SK-N-SH (cell line): ENCODE data around the gene TBX20. TPM values are rescaled to one million over a fixed set of nuclear protein-coding genes. Genes with fewer than 3 reads are reported as not detected.

ENCODE experiments used
- CTCF ChIA-PET: fragments of 300-600, 350-600 bp; formaldehyde crosslinking; extraction: SDS; loops from one replicate; lab custom pipeline; 2021; lab: Yijun Ruan, JAX
- POLR2A ChIA-PET: fragments of 350-600 bp; sonication (Branson Sonifier 250); formaldehyde crosslinking; extraction: SDS; loops from one replicate; lab custom pipeline; 2020; ENCODE audit warnings: antibody characterized with exemption, inconsistent platforms; lab: Yijun Ruan, JAX
- DNase-seq: peaks from one replicate; pipeline ENCODE4 v3.0.0; 2012
- H2AFZ ChIP-seq: fragments of 200-600 bp; sonication (generic); 2 replicates; pipeline ENCODE4 v1.8.1; 2016; ENCODE audit warnings: antibody characterized with exemption, mild to moderate bottlenecking, low read depth
- H3F3A ChIP-seq: fragments of 200-600 bp; sonication (generic); replicated peaks from 2 replicates; pipeline ENCODE3; 2016; ENCODE audit warnings: antibody characterized with exemption, mild to moderate bottlenecking; ENCODE audit not compliant: insufficient read depth
- H3K27ac ChIP-seq, 2 experiments: fragments of 200-500 bp in 1 of 2; fragments of 200-600 bp in 1 of 2; sonication (Bioruptor generic) in 1 of 2; sonication (generic), shearing (Covaris generic) in 1 of 2; 2 replicates each; pipeline versions ENCODE4 v1.5.1 to v1.6.1; 2014 to 2016; ENCODE audit warnings: low read depth in 2 of 2, inconsistent platforms in 1 of 2, low read length in 1 of 2, mild to moderate bottlenecking in 1 of 2, mixed read lengths in 1 of 2
- H3K27me3 ChIP-seq: fragments of 200-600 bp; sonication (generic), shearing (Covaris generic); 2 replicates; pipeline ENCODE4 v1.6.1; 2016; ENCODE audit warnings: mixed run types; ENCODE audit not compliant: insufficient read depth
- H3K36me3 ChIP-seq, 2 experiments: fragments of 200-500 bp in 1 of 2; fragments of 200-600 bp in 1 of 2; sonication (Bioruptor generic) in 1 of 2; sonication (generic) in 1 of 2; replicated peaks in 1 of 2; 2 replicates each; pipeline versions ENCODE3 to v1.5.1; 2014 to 2016; ENCODE audit warnings: low read length in 1 of 2, mild to moderate bottlenecking in 1 of 2; ENCODE audit not compliant: insufficient read depth in 2 of 2, control insufficient read depth in 1 of 2
- H3K4me1 ChIP-seq, 2 experiments: fragments of 200-500 bp in 1 of 2; fragments of 200-600 bp in 1 of 2; sonication (Bioruptor generic) in 1 of 2; sonication (generic), shearing (Covaris generic) in 1 of 2; 2 replicates each; pipeline versions ENCODE4 v1.5.1 to v1.6.1; 2014 to 2016; ENCODE audit warnings: low read depth in 1 of 2, low read length in 1 of 2, mixed run types in 1 of 2; ENCODE audit not compliant: insufficient read depth in 2 of 2, control insufficient read depth in 1 of 2
- H3K4me2 ChIP-seq: fragments of 200-600 bp; sonication (generic), shearing (Covaris generic); 2 replicates; pipeline ENCODE4 v1.6.1; 2017; ENCODE audit warnings: mixed run types
- H3K4me3 ChIP-seq, 2 experiments: fragments of 200-500 bp in 1 of 2; fragments of 200-600 bp in 1 of 2; sonication (Bioruptor generic) in 1 of 2; sonication (generic), shearing (Covaris generic) in 1 of 2; 2 replicates each; pipeline versions ENCODE4 v1.5.1 to v1.8.1; 2014 to 2016; ENCODE audit warnings: low read depth in 2 of 2, inconsistent platforms in 1 of 2, low read length in 1 of 2, mild to moderate bottlenecking in 1 of 2, mixed read lengths in 1 of 2, moderate library complexity in 1 of 2
- H3K79me2 ChIP-seq: fragments of 200-600 bp; sonication (generic); 2 replicates; pipeline ENCODE4 v1.8.1; 2017; ENCODE audit warnings: mild to moderate bottlenecking; ENCODE audit not compliant: insufficient read depth
- H3K9ac ChIP-seq: fragments of 200-600 bp; sonication (generic); 2 replicates; pipeline ENCODE4 v1.6.1; 2017; ENCODE audit warnings: mixed run types
- H3K9me2 ChIP-seq: fragments of 200-600 bp; sonication (generic); 2 replicates; pipeline ENCODE4 v1.6.1; 2017; ENCODE audit warnings: mixed run types
- H3K9me3 ChIP-seq: fragments of 200-600 bp; sonication (generic); 2 replicates; pipeline ENCODE4 v1.6.1; 2017; ENCODE audit warnings: mixed run types, mild to moderate bottlenecking, moderate library complexity
- H4K20me1 ChIP-seq: fragments of 200-600 bp; sonication (generic); 2 replicates; pipeline ENCODE4 v1.6.1; 2017; ENCODE audit warnings: mild to moderate bottlenecking, mixed run types; ENCODE audit not compliant: insufficient read depth
- ELF1 ChIP-seq: IDR thresholded peaks from 2 replicates; pipeline ENCODE4 v1.4.0; 2012
- EP300 ChIP-seq, 2 experiments: IDR thresholded peaks; 2 replicates each; pipeline versions ENCODE4 v1.4.0 to v1.6.1; 2012; ENCODE audit warnings: borderline replicate concordance in 1 of 2, low read depth in 1 of 2, low read length in 1 of 2
- EZH2phosphoT487 ChIP-seq: fragments of 200-600 bp; sonication (generic); IDR thresholded peaks from 2 replicates; pipeline ENCODE4 v1.6.1; 2017; ENCODE audit warnings: low read depth, mixed run types, mild to moderate bottlenecking, antibody characterized with exemption, moderate library complexity, borderline replicate concordance
- FOSL2 ChIP-seq: IDR thresholded peaks from 2 replicates; pipeline ENCODE4 v1.4.0; 2012; ENCODE audit warnings: low read depth, mild to moderate bottlenecking, moderate library complexity, borderline replicate concordance
- FOXM1 ChIP-seq: IDR thresholded peaks from 2 replicates; pipeline ENCODE4 v1.4.0; 2012; ENCODE audit warnings: low read depth, mild to moderate bottlenecking
- GATA2 ChIP-seq: sonication (generic); formaldehyde crosslinking; IDR thresholded peaks from 2 replicates; pipeline ENCODE4 v1.5.0; 2020; ENCODE audit warnings: mild to moderate bottlenecking, missing genetic modification reagents
- NRF1 ChIP-seq: IDR thresholded peaks from 2 replicates; pipeline ENCODE4 v1.6.1; 2012; ENCODE audit warnings: low read depth, mild to moderate bottlenecking, low read length
- RAD21 ChIP-seq: IDR thresholded peaks from 2 replicates; pipeline ENCODE4 v1.6.1; 2012; ENCODE audit warnings: mild to moderate bottlenecking, low read length
- RFX5 ChIP-seq: IDR thresholded peaks from 2 replicates; pipeline ENCODE4 v1.6.1; 2012; ENCODE audit warnings: mild to moderate bottlenecking, improper control_type of control experiment, low read length
- SIN3A ChIP-seq: IDR thresholded peaks from 2 replicates; pipeline ENCODE4 v1.6.1; 2012; ENCODE audit warnings: low read depth, mild to moderate bottlenecking, low read length, moderate library complexity, borderline replicate concordance
- SMC3 ChIP-seq: IDR thresholded peaks from 2 replicates; pipeline ENCODE4 v1.6.1; 2012; ENCODE audit warnings: low read depth, low read length, improper control_type of control experiment
- TAF1 ChIP-seq: IDR thresholded peaks from 2 replicates; pipeline ENCODE4 v1.6.1; 2012; ENCODE audit warnings: low read depth, mild to moderate bottlenecking, low read length, moderate library complexity, borderline replicate concordance
- TCF12 ChIP-seq: IDR thresholded peaks from 2 replicates; pipeline ENCODE4 v1.4.0; 2012
- YY1 ChIP-seq: IDR thresholded peaks from 2 replicates; pipeline ENCODE4 v1.4.0; 2012; ENCODE audit warnings: low read depth, mild to moderate bottlenecking
- WGBS: methylation state at CpG from one replicate; pipeline ENCODE4 v1.1.6; 2017; ENCODE audit warnings: low lambda C conversion rate; 5-methylcytosine and 5-hydroxymethylcytosine counted together
- polyA plus RNA-seq, 3 experiments: library from polyadenylated mRNA; depleted of rRNA; stranded (reverse); fragments of >200 nt; gene quantifications; 2 replicates each; pipeline ENCODE4 v1.2.3, GENCODE V29; 2012
- TF ChIP-seq, protein P1 (sequence below): fragments of 150-350 bp; IDR thresholded peaks from 2 replicates; pipeline ENCODE4 v1.6.1; 2016; ENCODE audit warnings: mild to moderate bottlenecking, low read depth, low read length
- TF ChIP-seq, protein P2 (sequence below): IDR thresholded peaks from 2 replicates; pipeline ENCODE4 v1.6.1; 2012; ENCODE audit warnings: mild to moderate bottlenecking, low read depth, low read length, moderate library complexity
- TF ChIP-seq, protein P3 (sequence below): IDR thresholded peaks from 2 replicates; pipeline ENCODE4 v1.4.0; 2012; ENCODE audit warnings: low read depth
- TF ChIP-seq, protein P4 (sequence below): IDR thresholded peaks from 2 replicates; pipeline ENCODE4; 2012

TBX20 gene
- polyA plus RNA-seq, 1 of the 3 experiments (the other 2 are of a cell fraction), result 1.0 TPM

DNA sequence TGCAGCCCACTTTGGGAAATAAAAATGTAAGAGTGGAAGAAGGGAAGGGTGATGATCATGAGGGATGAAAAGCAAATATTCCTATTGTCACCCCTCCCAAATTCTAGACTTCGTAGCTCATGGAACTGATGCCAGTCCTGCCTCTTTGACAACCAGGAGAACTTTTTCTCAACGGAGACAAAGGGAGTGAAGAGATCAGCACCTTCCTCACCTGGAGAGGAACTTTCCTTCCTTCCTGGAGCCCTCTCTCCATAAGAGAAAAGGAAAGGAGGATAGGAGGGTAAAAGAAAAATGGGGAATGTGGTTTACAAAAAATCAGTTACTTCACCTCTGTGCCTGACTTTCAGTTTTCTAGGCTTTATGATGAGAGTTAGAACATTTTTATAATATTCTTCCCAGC, 3.4 kb downstream of the TBX20 start:
- no peak for DNase-seq
- Histone ChIP-seq H3K27me3 (no peaks in the 10 kb centered on the region), H3K9ac (no peak overlapping the region), H4K20me1 (no peaks in the 10 kb centered on the region; the same call in 1 of the 2 replicates), H3K9me3 (no peaks in the 10 kb centered on the region), H3F3A (peaks cover 4% of the 10 kb centered on the region), H3K9me2 (no peaks in the 10 kb centered on the region), H3K36me3 (peaks cover 15 to 20% of the 10 kb centered on the region in 2 experiments), H3K4me1 (peaks cover 17 to 61% of the 10 kb centered on the region in 2 experiments), H3K79me2 (peaks cover 36% of the 10 kb centered on the region), H3K4me2 (peak overlapping the region; percentile 98; the same call in 1 of the 2 replicates), H3K4me3 (no peak overlapping the region; a peak in 1 of 4 replicates), H2AFZ (no peak overlapping the region), H3K27ac (no peak overlapping the region)
- POLR2A ChIA-PET, result no interaction called here
- TF ChIP-seq EZH2phosphoT487 (no peak), EP300 (IDR thresholded peaks at IDR 0.05; ENCODE audit: borderline replicate concordance in 1 of 2, low read depth in 1 of 2, low read length in 1 of 2) (no peak), TCF12 (no peak)
- TF ChIP-seq, protein P1, sequence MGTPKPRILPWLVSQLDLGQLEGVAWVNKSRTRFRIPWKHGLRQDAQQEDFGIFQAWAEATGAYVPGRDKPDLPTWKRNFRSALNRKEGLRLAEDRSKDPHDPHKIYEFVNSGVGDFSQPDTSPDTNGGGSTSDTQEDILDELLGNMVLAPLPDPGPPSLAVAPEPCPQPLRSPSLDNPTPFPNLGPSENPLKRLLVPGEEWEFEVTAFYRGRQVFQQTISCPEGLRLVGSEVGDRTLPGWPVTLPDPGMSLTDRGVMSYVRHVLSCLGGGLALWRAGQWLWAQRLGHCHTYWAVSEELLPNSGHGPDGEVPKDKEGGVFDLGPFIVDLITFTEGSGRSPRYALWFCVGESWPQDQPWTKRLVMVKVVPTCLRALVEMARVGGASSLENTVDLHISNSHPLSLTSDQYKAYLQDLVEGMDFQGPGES, result no peak
- CTCF ChIA-PET, result interaction anchor here (1.0 to 2.1 kb wide), 5 partner anchors 9 to 375 kb away, joined by 3 to 7 read pairs (median 4); no protein-coding TSS in a partner anchor
- 92% methylated on average over 2 of the region's 2 CpGs for WGBS

DNA sequence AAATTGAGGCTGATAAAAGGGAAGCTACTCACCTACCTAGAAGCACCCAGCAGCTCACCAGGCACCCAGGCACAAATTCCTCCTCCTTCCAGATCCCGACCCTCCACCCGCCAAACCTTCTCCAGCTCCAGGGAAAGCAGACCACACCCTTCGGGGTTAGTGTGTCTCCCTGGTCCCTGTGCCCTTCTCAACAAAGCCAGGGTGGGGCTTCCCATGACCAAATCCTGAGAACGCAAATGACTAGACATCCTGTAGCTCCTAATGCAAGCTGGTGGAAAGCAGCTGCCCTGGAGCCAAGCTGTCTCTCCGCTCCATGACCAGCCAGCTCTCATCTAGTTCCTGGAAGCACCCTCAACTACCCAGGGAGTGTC, 4.4 kb downstream of the TBX20 start:
- Histone ChIP-seq H3F3A (peaks cover 4% of the 10 kb centered on the region), H3K9ac (no peak overlapping the region), H3K79me2 (peaks cover 36% of the 10 kb centered on the region), H3K9me2 (no peaks in the 10 kb centered on the region), H3K4me1 (peaks cover 17 to 59% of the 10 kb centered on the region in 2 experiments), H3K36me3 (peaks cover 21 to 28% of the 10 kb centered on the region in 2 experiments), H3K4me3 (no peak overlapping the region), H3K4me2 (no peak overlapping the region), H4K20me1 (no peaks in the 10 kb centered on the region; the same call in 1 of the 2 replicates), H3K27me3 (no peaks in the 10 kb centered on the region), H3K27ac (no peak overlapping the region), H3K9me3 (no peaks in the 10 kb centered on the region), H2AFZ (no peak overlapping the region)
- WGBS, result 92% methylated on average over 5 of the region's 5 CpGs
- TF ChIP-seq GATA2 (CRISPR knock-in tag) (no peak), SIN3A (no peak), RFX5 (no peak), ELF1 (no peak), SMC3 (no peak), TAF1 (no peak), FOXM1 (no peak), RAD21 (no peak), NRF1 (no peak), FOSL2 (no peak), YY1 (no peak)
- TF ChIP-seq, protein P2, sequence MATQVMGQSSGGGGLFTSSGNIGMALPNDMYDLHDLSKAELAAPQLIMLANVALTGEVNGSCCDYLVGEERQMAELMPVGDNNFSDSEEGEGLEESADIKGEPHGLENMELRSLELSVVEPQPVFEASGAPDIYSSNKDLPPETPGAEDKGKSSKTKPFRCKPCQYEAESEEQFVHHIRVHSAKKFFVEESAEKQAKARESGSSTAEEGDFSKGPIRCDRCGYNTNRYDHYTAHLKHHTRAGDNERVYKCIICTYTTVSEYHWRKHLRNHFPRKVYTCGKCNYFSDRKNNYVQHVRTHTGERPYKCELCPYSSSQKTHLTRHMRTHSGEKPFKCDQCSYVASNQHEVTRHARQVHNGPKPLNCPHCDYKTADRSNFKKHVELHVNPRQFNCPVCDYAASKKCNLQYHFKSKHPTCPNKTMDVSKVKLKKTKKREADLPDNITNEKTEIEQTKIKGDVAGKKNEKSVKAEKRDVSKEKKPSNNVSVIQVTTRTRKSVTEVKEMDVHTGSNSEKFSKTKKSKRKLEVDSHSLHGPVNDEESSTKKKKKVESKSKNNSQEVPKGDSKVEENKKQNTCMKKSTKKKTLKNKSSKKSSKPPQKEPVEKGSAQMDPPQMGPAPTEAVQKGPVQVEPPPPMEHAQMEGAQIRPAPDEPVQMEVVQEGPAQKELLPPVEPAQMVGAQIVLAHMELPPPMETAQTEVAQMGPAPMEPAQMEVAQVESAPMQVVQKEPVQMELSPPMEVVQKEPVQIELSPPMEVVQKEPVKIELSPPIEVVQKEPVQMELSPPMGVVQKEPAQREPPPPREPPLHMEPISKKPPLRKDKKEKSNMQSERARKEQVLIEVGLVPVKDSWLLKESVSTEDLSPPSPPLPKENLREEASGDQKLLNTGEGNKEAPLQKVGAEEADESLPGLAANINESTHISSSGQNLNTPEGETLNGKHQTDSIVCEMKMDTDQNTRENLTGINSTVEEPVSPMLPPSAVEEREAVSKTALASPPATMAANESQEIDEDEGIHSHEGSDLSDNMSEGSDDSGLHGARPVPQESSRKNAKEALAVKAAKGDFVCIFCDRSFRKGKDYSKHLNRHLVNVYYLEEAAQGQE, result no peak
- TF ChIP-seq, protein P1, result no peak
- TF ChIP-seq, protein P3, sequence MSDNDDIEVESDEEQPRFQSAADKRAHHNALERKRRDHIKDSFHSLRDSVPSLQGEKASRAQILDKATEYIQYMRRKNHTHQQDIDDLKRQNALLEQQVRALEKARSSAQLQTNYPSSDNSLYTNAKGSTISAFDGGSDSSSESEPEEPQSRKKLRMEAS, result no peak
- TF ChIP-seq, protein P4, sequence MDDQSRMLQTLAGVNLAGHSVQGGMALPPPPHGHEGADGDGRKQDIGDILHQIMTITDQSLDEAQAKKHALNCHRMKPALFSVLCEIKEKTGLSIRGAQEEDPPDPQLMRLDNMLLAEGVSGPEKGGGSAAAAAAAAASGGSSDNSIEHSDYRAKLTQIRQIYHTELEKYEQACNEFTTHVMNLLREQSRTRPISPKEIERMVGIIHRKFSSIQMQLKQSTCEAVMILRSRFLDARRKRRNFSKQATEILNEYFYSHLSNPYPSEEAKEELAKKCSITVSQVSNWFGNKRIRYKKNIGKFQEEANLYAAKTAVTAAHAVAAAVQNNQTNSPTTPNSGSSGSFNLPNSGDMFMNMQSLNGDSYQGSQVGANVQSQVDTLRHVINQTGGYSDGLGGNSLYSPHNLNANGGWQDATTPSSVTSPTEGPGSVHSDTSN, result no peak
- ChIA-PET POLR2A (no interaction called here), CTCF (interaction anchor here (0.9 to 2.1 kb wide), 6 partner anchors 8 to 271 kb away, joined by 3 to 11 read pairs (median 5); no protein-coding TSS in a partner anchor)
- DNase-seq, result no peak
